GM21529 (cell line): ENCODE measurements around the gene JAG1.

Experiments
- ATAC-seq: cut with Tn5 transposase; IDR thresholded peaks from one replicate; pipeline ENCODE4 v1.9.1; 2021; ENCODE audit not compliant: unreplicated experiment

The JAG1 gene

GRCh38 chr20:10699941-10700340, 26.1 kb upstream of the JAG1 start:
- ATAC-seq: no peak

- no peak for ATAC-seq
Measured at GRCh38 chr20:10699489-10699888, 25.7 kb upstream of the JAG1 start.

GRCh38 chr20:10696650-10697049, 22.9 kb upstream of the JAG1 start:
- no peak for ATAC-seq

GRCh38 chr20:10689385-10689784, 15.6 kb upstream of the JAG1 start:
- no peak for ATAC-seq

- ATAC-seq: no peak
Measured at GRCh38 chr20:10687895-10688294, 14.1 kb upstream of the JAG1 start.

DNA sequence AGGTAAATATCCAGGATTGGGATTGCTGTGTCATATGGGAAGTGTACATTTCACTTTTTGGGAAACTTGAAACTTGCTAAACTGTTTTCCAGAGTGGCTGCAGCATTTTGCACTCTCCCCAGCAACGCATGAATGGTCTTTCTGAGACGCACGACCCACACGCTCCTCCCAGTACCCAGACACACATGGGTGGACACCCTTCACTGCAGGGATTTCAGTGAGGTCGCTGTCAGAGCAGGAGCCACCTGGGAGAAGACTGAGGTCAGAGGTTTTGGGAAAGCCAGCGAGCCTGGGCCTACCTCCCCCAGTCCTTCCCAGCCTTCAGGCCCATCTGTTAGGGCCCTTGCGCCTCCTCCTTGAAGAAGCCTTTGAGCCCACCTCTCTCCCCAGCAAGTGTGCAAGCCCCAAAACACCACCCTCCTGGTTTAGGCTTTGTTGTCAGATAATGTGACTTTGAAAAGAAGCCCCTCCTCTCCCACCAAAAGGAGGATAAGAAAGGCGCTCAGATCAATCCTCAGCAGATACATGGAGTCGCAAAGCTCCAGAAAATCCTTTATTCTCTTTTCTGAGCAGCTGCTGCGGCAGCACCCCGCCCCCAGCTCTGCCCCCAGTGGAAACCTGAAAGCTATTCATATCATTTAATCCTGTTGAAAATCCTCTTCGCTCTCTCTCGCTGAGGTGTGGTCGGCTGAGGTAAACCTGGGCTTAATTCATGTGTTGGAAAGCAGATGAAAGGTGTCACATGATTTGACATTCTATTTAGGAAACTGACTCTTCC, 12.7 kb upstream of the JAG1 start:
- ATAC-seq: no peak

DNA sequence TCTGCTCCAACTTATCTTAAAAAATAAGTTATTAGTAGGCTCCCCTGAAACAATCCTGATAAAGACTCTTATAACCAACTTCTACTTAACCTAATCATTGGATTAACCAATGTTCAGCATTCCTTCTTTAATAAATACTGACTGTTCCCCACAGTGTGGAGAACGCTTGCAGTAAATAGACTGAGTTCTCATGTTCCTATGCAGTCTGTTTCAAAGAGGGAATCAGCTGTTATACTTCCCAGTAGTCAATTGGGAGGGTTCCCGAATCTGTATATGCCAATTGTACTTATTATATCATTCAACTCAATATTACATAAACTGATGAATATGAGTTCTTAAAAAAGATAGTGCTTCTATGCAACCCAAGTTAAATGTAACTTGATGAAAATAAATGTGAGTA, 9.7 kb upstream of the JAG1 start:
- no peak for ATAC-seq

- ATAC-seq: no peak
Measured at GRCh38 chr20:10682939-10683338, 9.1 kb upstream of the JAG1 start.

- no peak for ATAC-seq
Measured at GRCh38 chr20:10681494-10681893, 7.7 kb upstream of the JAG1 start.

GRCh38 chr20:10680571-10680970, 6.8 kb upstream of the JAG1 start:
- ATAC-seq: no peak

DNA sequence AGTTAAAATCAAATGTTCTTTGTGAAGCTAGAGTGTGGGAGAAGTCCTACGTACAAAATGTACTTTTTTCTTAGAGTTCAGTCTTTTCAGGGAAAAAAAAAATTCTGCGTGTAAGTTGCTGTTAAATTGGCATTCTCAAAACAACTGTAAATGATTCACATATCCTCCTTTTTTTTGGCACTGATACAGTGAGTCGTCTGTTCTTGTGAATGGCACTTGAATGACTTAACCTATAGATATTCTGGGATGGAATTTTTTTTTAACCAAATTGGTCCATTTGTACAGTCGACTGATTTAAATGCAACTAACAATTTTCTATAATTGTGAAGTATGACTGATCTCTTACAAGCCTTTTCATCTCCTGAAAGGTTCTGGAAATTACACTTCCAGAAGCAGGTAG, 5.5 kb upstream of the JAG1 start:
- ATAC-seq: no peak

DNA sequence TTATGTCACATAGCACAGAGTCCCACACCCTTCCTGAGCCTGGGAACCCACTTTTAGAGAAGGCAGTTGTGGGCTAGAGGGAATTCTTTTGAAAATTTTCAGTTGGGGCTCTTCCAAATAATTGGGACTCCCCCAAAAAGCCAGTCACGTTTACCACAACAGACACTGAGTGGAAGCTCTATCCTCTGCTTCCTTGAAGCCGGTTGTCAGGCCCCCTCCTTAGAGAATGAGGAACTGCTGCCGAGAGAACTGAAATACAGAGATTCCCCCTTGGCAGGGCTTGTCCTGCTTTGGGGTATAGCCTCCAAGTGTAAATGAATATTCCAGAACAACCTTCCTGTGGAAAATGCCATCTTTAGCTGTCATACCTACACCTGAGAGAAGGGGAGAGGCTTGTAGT, 2.7 kb upstream of the JAG1 start:
- ATAC-seq: no peak

DNA sequence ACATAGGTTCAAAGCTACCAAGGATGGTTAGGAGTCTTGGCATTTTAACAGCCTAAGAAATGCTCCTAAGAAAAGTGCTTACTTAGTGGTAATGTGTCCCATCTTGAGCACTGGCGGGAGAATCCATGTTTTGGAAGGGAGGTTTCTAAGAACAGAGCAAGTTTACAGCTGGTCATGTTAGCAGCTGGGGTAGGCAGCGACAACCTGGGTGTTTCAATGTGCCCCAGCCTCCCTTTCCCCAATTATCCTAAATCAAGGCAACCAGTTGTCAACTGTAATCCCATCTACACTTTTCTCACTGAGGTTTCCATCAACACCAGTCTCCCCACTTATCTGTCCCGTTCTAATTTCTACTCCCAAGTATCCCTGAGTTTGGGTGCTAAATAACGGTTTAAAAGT, 1.6 kb upstream of the JAG1 start:
- ATAC-seq: no peak

GRCh38 chr20:10674684-10675449, 1.1 kb upstream of the JAG1 start:
- peak; percentile 41 for ATAC-seq

GRCh38 chr20:10673176-10673841, 490 bp downstream of the JAG1 start:
- ATAC-seq: no peak

- ATAC-seq: no peak
Measured at GRCh38 chr20:10672624-10673127, 1.1 kb downstream of the JAG1 start.

- ATAC-seq: no peak
Measured at GRCh38 chr20:10671919-10672623, 1.7 kb downstream of the JAG1 start.

DNA sequence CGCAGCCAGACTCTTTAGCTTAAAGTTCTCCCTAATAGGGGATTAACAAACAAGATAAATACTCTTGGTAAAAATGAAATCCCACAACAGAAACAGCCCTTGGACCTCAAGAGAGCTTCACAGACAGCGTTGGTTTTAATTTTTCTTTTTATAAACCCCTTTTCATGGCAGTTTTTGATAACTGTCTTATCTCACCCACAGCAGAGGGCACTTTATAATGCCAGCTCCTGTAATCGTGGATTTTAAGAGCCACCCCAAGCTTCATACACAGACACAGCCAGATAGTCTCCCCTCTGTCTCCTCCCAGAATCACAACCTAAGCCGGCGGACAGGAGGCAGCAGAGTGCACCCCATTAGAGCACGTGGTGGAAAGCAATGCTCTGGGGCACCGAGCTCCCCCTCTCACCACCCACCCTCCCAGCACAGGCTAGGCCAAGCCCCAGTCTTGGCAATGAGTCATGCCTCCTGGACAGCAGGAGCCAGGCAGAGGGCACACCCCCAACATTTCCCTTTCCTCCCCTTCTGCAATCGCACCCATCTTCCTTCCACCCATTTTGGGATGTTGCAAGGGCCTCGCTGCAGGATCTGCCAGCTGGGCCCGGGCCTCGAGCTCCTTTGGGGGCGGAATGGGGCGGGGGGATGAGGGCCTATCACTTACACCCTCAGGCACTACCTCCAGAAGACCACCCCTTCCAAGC, 2.4 kb downstream of the JAG1 start:
- ATAC-seq: peak; percentile 31

- peak; percentile 34 for ATAC-seq
Measured at GRCh38 chr20:10670501-10671220, 3.1 kb downstream of the JAG1 start.
